ENCODE measurements around the gene STIM2. TPM values are rescaled to one million over a fixed set of nuclear protein-coding genes. Genes with fewer than 3 reads are reported as not detected.

The STIM2 gene
- total RNA-seq, 2 donors from 2014 or later = 34.4 to 44.2 TPM

DNA sequence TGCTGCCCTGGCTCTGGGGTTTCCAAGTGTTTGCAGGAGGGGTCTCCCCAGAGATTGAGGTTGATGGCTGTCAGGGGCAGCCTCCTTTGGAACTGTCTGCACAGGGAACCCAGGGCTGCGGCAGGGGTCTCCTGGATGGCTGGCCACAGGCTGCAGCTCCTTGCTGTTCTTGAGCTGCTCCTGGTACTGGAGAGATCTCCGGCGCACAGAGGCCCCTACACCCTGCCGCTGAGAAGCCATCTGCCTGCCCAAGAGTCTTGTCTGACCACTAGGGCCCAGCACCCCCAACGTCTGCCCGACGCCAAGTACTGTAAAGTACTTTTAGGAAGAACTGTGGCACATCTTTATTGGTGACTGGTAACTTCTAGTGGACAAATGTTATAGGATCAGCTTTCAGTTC, 13.5 kb downstream of the STIM2 start:
- Histone ChIP-seq H3K9me3 (no peaks in the 10 kb centered on the region), H3K27ac (no peak overlapping the region), H3K4me3 (no peak overlapping the region), H3K4me1 (replicated peaks) (no peaks in the 10 kb centered on the region), H3K36me3 (no peaks in the 10 kb centered on the region), H3K27me3 (replicated peaks; ENCODE audit: insufficient read depth) (no peaks in the 10 kb centered on the region)
- intact Hi-C loops (cut with DNase I) = no loop called here
- no peak for TF ChIP-seq POLR2A (IDR thresholded peaks at IDR 0.05)
- TF ChIP-seq POLR2AphosphoS5 (IDR thresholded peaks at IDR 0.05) = no peak
- TF ChIP-seq, protein P1, sequence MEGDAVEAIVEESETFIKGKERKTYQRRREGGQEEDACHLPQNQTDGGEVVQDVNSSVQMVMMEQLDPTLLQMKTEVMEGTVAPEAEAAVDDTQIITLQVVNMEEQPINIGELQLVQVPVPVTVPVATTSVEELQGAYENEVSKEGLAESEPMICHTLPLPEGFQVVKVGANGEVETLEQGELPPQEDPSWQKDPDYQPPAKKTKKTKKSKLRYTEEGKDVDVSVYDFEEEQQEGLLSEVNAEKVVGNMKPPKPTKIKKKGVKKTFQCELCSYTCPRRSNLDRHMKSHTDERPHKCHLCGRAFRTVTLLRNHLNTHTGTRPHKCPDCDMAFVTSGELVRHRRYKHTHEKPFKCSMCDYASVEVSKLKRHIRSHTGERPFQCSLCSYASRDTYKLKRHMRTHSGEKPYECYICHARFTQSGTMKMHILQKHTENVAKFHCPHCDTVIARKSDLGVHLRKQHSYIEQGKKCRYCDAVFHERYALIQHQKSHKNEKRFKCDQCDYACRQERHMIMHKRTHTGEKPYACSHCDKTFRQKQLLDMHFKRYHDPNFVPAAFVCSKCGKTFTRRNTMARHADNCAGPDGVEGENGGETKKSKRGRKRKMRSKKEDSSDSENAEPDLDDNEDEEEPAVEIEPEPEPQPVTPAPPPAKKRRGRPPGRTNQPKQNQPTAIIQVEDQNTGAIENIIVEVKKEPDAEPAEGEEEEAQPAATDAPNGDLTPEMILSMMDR (IDR thresholded peaks at IDR 0.05) = no peak
- DNase-seq (ENCODE audit: low spot score) = no peak
- 95% methylated on average over 7 of the region's 7 CpGs for WGBS

DNA sequence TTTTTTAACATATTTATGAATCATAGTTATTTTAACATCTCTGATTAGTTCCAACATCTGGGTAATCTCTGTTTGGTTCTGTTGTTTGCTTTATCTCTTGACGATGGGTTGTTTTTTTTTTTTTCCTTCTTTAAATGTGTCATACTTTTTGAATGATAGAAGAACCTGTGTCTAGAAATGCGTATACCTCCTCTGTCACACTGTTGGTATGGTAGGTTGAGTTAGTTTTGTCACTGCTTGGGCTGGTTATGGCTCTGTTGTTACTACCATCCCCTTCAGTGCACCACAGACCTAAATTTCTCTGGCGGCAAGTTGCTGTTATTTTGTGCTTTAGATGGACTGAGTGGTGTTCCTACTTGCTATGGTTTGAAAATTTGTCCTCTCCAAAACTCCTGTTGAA, 16.8 kb downstream of the STIM2 start:
- H3K27ac ChIP-seq = no peak overlapping the region
- TF ChIP-seq POLR2AphosphoS5 (IDR thresholded peaks at IDR 0.05) = no peak
- TF ChIP-seq, protein P1 (IDR thresholded peaks at IDR 0.05) = no peak
- no peak for TF ChIP-seq POLR2A (IDR thresholded peaks at IDR 0.05)
- no peak for DNase-seq (ENCODE audit: low spot score)
- H3K9me3 ChIP-seq = no peaks in the 10 kb centered on the region
- intact Hi-C loops (cut with DNase I) = no loop called here
- WGBS = 94% methylated on average over 3 of the region's 3 CpGs
- H3K36me3 ChIP-seq = no peaks in the 10 kb centered on the region
- H3K27me3 ChIP-seq (replicated peaks; ENCODE audit: insufficient read depth) = no peaks in the 10 kb centered on the region
- no peak overlapping the region for H3K4me3 ChIP-seq
- H3K4me1 ChIP-seq (replicated peaks) = no peaks in the 10 kb centered on the region

GRCh38 chr4:26877961-26878360, 17.3 kb downstream of the STIM2 start:
- no peak overlapping the region for H3K27ac ChIP-seq
- DNase-seq (ENCODE audit: low spot score) = no peak
- WGBS = 95% methylated on average over 3 of the region's 3 CpGs

GRCh38 chr4:26878794-26879391, 18.3 kb downstream of the STIM2 start:
- intact Hi-C loops (cut with DNase I) = no loop called here
- no peak overlapping the region for H3K4me3 ChIP-seq

More at GRCh38 chr4:26877961-26878360, 17.3 kb downstream of the STIM2 start:
- intact Hi-C loops (cut with DNase I) = no loop called here
- Histone ChIP-seq H3K4me3 (no peak overlapping the region), H3K27me3 (replicated peaks; ENCODE audit: insufficient read depth) (no peaks in the 10 kb centered on the region), H3K4me1 (replicated peaks) (no peaks in the 10 kb centered on the region), H3K36me3 (no peaks in the 10 kb centered on the region), H3K9me3 (no peaks in the 10 kb centered on the region)
- TF ChIP-seq POLR2AphosphoS5 (IDR thresholded peaks at IDR 0.05) (no peak), POLR2A (IDR thresholded peaks at IDR 0.05) (no peak)
- TF ChIP-seq, protein P1 (IDR thresholded peaks at IDR 0.05) = no peak

GRCh38 chr4:26879805-26880204, 19.2 kb downstream of the STIM2 start:
- TF ChIP-seq POLR2AphosphoS5 (IDR thresholded peaks at IDR 0.05) = no peak
- TF ChIP-seq, protein P1 (IDR thresholded peaks at IDR 0.05) = no peak
- TF ChIP-seq POLR2A (IDR thresholded peaks at IDR 0.05) = no peak
- intact Hi-C loops (cut with DNase I) = no loop called here
- Histone ChIP-seq H3K27me3 (replicated peaks; ENCODE audit: insufficient read depth) (no peaks in the 10 kb centered on the region), H3K36me3 (no peaks in the 10 kb centered on the region), H3K4me3 (no peak overlapping the region), H3K27ac (no peak overlapping the region), H3K9me3 (no peaks in the 10 kb centered on the region), H3K4me1 (replicated peaks) (no peaks in the 10 kb centered on the region)
- 94% methylated on average over 2 of the region's 2 CpGs for WGBS
- DNase-seq (ENCODE audit: low spot score) = no peak

More at GRCh38 chr4:26878794-26879391, 18.3 kb downstream of the STIM2 start:
- Histone ChIP-seq H3K27ac (no peak overlapping the region), H3K4me1 (replicated peaks) (no peaks in the 10 kb centered on the region), H3K27me3 (replicated peaks; ENCODE audit: insufficient read depth) (no peaks in the 10 kb centered on the region), H3K36me3 (no peaks in the 10 kb centered on the region), H3K9me3 (no peaks in the 10 kb centered on the region)
- DNase-seq (ENCODE audit: low spot score) = no peak
- TF ChIP-seq POLR2A (IDR thresholded peaks at IDR 0.05) = no peak
- TF ChIP-seq, protein P1 (IDR thresholded peaks at IDR 0.05) = no peak
- 78% methylated on average over 5 of the region's 5 CpGs for WGBS

Data from prostate gland (tissue), 2 donors.